Nephron progenitor cell (in vitro differentiated cells): ENCODE data around the gene C16orf92.
"Not testable (repeated sequence)": the region's sequence is repeated elsewhere in the genome, so short reads cannot be mapped to it uniquely, and the experiment has no call there.

ENCODE experiments used
- DNase-seq: peaks from one replicate; pipeline ENCODE4 v3.0.0; 2021
- H3K27ac Mint-ChIP-seq: 2 replicates; pipeline ENCODE4 v1.8.0; 2021; ENCODE audit warnings: mild to moderate bottlenecking, moderate library complexity, mixed read lengths
- H3K27me3 Mint-ChIP-seq: 2 replicates; pipeline ENCODE4 v1.8.0; 2021; ENCODE audit warnings: mild to moderate bottlenecking, low read depth, mixed read lengths; ENCODE audit not compliant: poor library complexity
- H3K36me3 Mint-ChIP-seq: 2 replicates; pipeline ENCODE4 v1.8.0; 2021; ENCODE audit warnings: low read depth, mixed read lengths
- H3K4me1 Mint-ChIP-seq: 2 replicates; pipeline ENCODE4 v1.8.0; 2021; ENCODE audit warnings: mixed read lengths
- H3K4me3 Mint-ChIP-seq: 2 replicates; pipeline ENCODE4 v1.8.0; 2021; ENCODE audit warnings: mild to moderate bottlenecking, moderate library complexity, mixed read lengths
- H3K9me3 Mint-ChIP-seq: 2 replicates; pipeline ENCODE4 v1.8.0; 2021; ENCODE audit warnings: mild to moderate bottlenecking, moderate library complexity, mixed read lengths
- CTCF ChIP-seq: fragments of 200-600 bp; sonication (generic); IDR thresholded peaks from 2 replicates; pipeline ENCODE4 v1.5.0; 2021; ENCODE audit warnings: antibody characterized with exemption

C16orf92 gene

DNA sequence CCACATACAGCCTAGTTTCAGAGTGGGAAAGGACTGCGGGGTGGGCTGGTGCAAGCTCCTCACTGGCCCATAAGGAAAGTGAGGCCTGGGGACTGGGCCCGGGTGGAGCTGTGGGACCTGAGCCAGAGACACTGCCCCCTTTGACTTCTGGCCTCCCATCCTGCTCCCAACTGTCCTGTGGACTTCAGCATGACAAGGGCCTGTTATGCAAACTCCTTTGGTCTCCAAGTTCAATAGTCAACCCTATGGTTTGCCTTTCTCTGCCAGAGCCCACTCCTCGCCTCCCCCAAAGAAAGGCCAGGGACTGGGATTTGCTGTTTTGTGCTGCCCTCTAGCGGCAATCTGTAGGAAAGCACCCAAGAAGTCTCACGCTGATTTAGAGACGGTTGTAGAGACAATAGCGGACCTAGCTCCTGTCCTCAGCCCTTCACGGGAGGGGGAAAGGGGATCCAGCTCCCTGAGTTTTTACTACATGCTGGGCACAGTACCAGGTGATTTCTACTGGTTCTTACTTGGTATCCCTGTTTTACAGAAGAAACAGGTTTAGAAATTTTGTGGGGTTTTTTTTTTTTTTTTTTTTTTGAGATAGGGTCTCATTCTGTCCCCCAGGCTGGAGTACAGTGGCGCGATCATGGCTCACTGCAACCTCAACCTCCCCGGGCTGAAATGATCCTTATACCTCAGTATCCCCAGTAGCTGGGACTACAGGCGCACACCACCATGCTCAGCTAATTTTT, 9.3 kb downstream of the C16orf92 start:
- H3K4me1 Mint-ChIP-seq = peaks cover 38% of the 10 kb centered on the region
- peaks cover 87% of the 10 kb centered on the region for H3K27me3 Mint-ChIP-seq
- H3K4me3 Mint-ChIP-seq = peak overlapping the region; percentile 80
- DNase-seq = peak; percentile 78
- no peaks in the 10 kb centered on the region for H3K36me3 Mint-ChIP-seq
- no peak overlapping the region for H3K27ac Mint-ChIP-seq
- peaks cover 3% of the 10 kb centered on the region for H3K9me3 Mint-ChIP-seq
- peak; percentile 78 for TF ChIP-seq CTCF

- Mint-ChIP-seq H3K9me3 (peaks cover 3% of the 10 kb centered on the region), H3K4me1 (peaks cover 28% of the 10 kb centered on the region), H3K4me3 (no peak overlapping the region), H3K36me3 (no peaks in the 10 kb centered on the region), H3K27ac (no peak overlapping the region), H3K27me3 (peaks cover 91% of the 10 kb centered on the region)
- DNase-seq = no peak
- TF ChIP-seq CTCF = no peak
Measured at GRCh38 chr16:30033270-30033669, 10.3 kb downstream of the C16orf92 start.

- no peak overlapping the region for H3K27ac Mint-ChIP-seq
- peaks cover 59% of the 10 kb centered on the region for H3K27me3 Mint-ChIP-seq
- peaks cover 3% of the 10 kb centered on the region for H3K9me3 Mint-ChIP-seq
- H3K4me3 Mint-ChIP-seq = no peak overlapping the region
- H3K36me3 Mint-ChIP-seq = no peaks in the 10 kb centered on the region
- no peak for DNase-seq
- no peak for TF ChIP-seq CTCF
- peaks cover 5% of the 10 kb centered on the region for H3K4me1 Mint-ChIP-seq
Measured at GRCh38 chr16:30040221-30040620, 17.2 kb downstream of the C16orf92 start.

GRCh38 chr16:30040690-30041089, 17.7 kb downstream of the C16orf92 start:
- not testable (repeated sequence) for H3K4me1 Mint-ChIP-seq, H3K27ac Mint-ChIP-seq, H3K9me3 Mint-ChIP-seq, H3K4me3 Mint-ChIP-seq, DNase-seq, H3K36me3 Mint-ChIP-seq
- peaks cover 56% of the 10 kb centered on the region for H3K27me3 Mint-ChIP-seq

DNA sequence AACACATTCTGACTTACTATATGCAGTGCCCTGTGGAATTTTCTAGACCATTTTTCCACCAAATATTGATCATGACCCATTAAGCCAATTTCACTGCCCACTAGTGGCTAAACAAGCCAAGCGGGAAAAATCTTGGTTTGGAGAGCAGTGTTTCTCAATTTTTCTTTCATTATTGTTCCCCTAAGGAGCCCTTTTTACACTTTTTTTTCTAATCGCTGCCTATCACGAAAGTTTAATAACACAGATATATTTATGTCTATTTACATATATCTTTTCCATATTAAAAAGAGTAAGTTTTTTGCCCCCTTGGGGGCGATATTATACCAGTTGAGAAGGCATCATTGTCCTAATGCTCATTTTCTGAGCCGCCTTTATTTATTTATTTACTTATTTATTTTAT, 18.8 kb downstream of the C16orf92 start:
- TF ChIP-seq CTCF = peak; percentile 41
- H3K36me3 Mint-ChIP-seq = no peaks in the 10 kb centered on the region
- H3K9me3 Mint-ChIP-seq = no peaks in the 10 kb centered on the region
- no peak overlapping the region for H3K4me3 Mint-ChIP-seq
- H3K27ac Mint-ChIP-seq = no peak overlapping the region
- H3K4me1 Mint-ChIP-seq = peaks cover 5% of the 10 kb centered on the region
- DNase-seq = no peak
- H3K27me3 Mint-ChIP-seq = peaks cover 45% of the 10 kb centered on the region

DNA sequence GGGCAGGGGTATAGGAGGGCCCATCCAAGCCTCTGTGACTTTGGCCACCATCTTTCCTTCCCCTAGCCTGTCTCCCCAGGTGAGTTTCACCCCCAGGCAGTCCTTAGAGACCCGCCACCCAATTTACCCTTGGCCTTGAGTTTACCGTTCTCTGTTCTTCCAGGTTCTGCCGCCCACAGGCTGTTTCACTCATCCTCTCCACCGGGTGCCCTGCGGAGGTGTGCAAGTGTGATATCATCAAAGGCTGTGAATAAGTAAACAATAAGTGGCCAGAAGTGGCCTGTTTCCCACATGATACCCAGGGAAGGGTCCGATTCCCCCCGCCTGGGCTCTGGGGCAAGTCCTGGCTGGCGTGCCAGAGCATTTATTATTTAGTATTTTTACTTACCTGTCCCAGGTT, 23.2 kb downstream of the C16orf92 start:
- Mint-ChIP-seq H3K9me3 (no peaks in the 10 kb centered on the region), H3K27ac (no peak overlapping the region), H3K27me3 (peaks cover 17% of the 10 kb centered on the region), H3K4me3 (no peak overlapping the region), H3K4me1 (peaks cover 19% of the 10 kb centered on the region), H3K36me3 (no peaks in the 10 kb centered on the region)
- DNase-seq = no peak
- no peak for TF ChIP-seq CTCF
